Pancreas (tissue), 10 donors: Measurements from ENCODE around the gene FAF1. TPM values are rescaled to one million over a fixed set of nuclear protein-coding genes. Genes with fewer than 3 reads are reported as not detected.
A peak's percentile ranks its signal among the peaks of the same experiment; 100 is the strongest.

Experiments used
- ATAC-seq, 4 donors: fragments of 200-7000 bp; cut with Tn5 transposase; one replicate each; pipeline versions ENCODE4 v1.8.0 to v1.9.1; 2020; ENCODE audit warnings: mild to moderate bottlenecking in 4 of 4, moderate library complexity in 4 of 4
- DNase-seq, 6 donors: peaks; one replicate each; pipeline ENCODE4 v3.0.0-alpha.2; 2020
- FAIRE-seq: peaks from 2 replicates; lab custom pipeline; 2012; peaks lifted over from hg19 to GRCh38; lab: Jason Lieb, UNC
- H3K27ac ChIP-seq, 4 donors: fragments of 200-600 bp; sonication (generic); 1 replicate in 3 of 4; 2 replicates in 1 of 4; pipeline versions ENCODE4 v1.5.0 to v1.8.0; 2020
- H3K27me3 ChIP-seq, 4 donors: fragments of 200-600 bp; one replicate each; pipeline ENCODE4 v1.8.0; 2021
- H3K36me3 ChIP-seq, 3 donors: fragments of 200-600 bp; sonication (generic) in 1 of 3; one replicate each; pipeline versions ENCODE4 v1.5.0 to v1.8.0; 2020 to 2021
- H3K4me1 ChIP-seq, 3 donors: fragments of 200-600 bp; one replicate each; pipeline ENCODE4 v1.8.0; 2021
- H3K4me3 ChIP-seq, 4 donors: fragments of 200-600 bp; sonication (generic) in 2 of 4; one replicate each; pipeline versions ENCODE4 v1.5.0 to v1.8.0; 2020 to 2021
- H3K9me3 ChIP-seq, 4 donors: fragments of 200-600 bp; one replicate each; pipeline ENCODE4 v1.8.0; 2021
- CTCF ChIP-seq, 4 donors: fragments of 200-600 bp; sonication (generic) in 3 of 4; IDR thresholded peaks; one replicate each; pipeline versions ENCODE4 v1.5.0 to v1.8.0; 2021; ENCODE audit warnings: antibody characterized with exemption in 4 of 4
- WGBS, 2 donors: extraction: QIAGEN DNeasy Blood & Tissue Kit; methylation state at CpG; one replicate each; pipeline ENCODE4 v1.1.7; 2013; 5-methylcytosine and 5-hydroxymethylcytosine counted together
- intact Hi-C, 3 donors: fragments of 100-400 bp; cut with DNase I; formaldehyde crosslinking; loops; one replicate each; pipeline versions ENCODE4 v1.11.1 to v1.14.2; 2022
- polyA plus RNA-seq, 2 donors: library from polyadenylated mRNA; stranded (reverse); fragments of 200-250 nt; gene quantifications; one replicate each; pipeline ENCODE4 v1.2.3, GENCODE V29; 2013
- total RNA-seq, 6 donors: library from RNA; stranded (reverse); fragmentation: NEBNext Ultra II Directional in 4 of 6; extraction: Animal tissue kit (Norgen Biotek cat#: 25700) in 4 of 6; gene quantifications; one replicate each; pipeline versions ENCODE4 v1.2.1 to v1.2.4, GENCODE V29; 2021 to 2023
- donor health status: healthy with polysubstance abuse.
- donor health status: DM: no; HTN: no; CAD: no; lungs with moderate emphysema.
- donor health status: DM: no; HTN: no; CAD: no.
- donor health status: control.
- donor health status: control.
- donor health status: Bipolar disorder and iron deficiency.
- donor health status: DM: yes; HTN: yes; CAD: no.
- donor health status: DM: no; HTN: no; CAD: no.
- donor health status: DM: no; HTN: no; CAD: no.
- donor health status: DM: yes; HTN: yes; CAD: no.

The FAF1 gene
- total and polyA plus RNA-seq, 8 donors: 13.9 to 46.6 (median 37.6) TPM

GRCh38 chr1:50427818-50428779 lies 532.0 kb downstream of the FAF1 start:
- Histone ChIP-seq H3K4me1 (peaks cover 0 to 11% (median 4%) of the 10 kb centered on the region in 3 donors), H3K4me3 (no peak overlapping the region), H3K27ac (no peak overlapping the region), H3K9me3 (no peaks in the 10 kb centered on the region), H3K27me3 (peaks cover 16 to 79% (median 22%) of the 10 kb centered on the region in 4 donors), H3K36me3 (no peaks in the 10 kb centered on the region)
- DNase-seq (peak in 1 of 6 donors; percentile 54), ATAC-seq (no peak), FAIRE-seq (no peak)
- TF ChIP-seq CTCF (IDR thresholded peaks at IDR 0.05): no peak
- intact Hi-C loops: no loop called here
- WGBS, 2 donors: 8 to 10% methylated on average over 35 of the region's 35 CpGs

DNA sequence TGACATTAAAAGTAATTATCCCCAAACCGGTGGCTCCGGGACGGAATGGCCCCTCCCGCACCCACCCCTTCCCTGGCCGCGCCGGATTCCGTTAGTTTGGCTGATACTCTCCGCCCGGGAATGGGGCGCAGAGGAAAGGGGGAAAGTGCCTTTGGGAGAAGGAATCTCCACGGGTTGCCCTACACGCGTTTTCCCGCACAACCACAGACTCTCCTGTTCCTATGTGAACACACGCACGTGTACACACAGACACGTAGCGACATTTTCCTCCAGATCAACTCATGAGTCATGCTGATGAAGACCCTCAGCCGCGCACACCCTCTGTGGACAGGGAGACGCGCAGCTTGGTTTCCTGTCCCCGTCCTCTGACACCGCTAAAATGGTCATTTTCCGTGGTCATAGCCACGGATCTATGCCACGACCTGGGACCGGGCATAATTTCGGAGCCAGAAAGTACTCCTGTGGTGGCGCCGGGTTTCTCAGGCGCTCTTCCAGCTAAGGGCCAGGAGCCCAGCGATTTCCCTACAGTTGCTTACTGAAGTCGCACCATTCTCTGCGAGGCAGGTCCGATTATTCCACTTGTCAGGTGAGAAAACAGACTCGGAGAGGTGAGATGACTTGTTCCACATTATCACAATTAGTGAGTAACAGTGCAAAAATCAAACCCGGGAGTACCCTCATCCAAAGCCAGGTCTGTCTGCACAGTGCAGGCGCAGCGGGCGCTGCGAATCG lies 532.8 kb downstream of the FAF1 start:
- no peak overlapping the region for H3K4me3 ChIP-seq
- no peaks in the 10 kb centered on the region for H3K36me3 ChIP-seq
- peaks cover 16 to 86% (median 26%) of the 10 kb centered on the region in 4 donors for H3K27me3 ChIP-seq
- H3K4me1 ChIP-seq: peaks cover 0 to 15% (median 4%) of the 10 kb centered on the region in 3 donors
- WGBS, 2 donors: 6 to 7% methylated on average over 41 to 44 of the region's 44 CpGs
- no peak for TF ChIP-seq CTCF (IDR thresholded peaks at IDR 0.05)
- FAIRE-seq (no peak), ATAC-seq (no peak), DNase-seq (no peak)
- intact Hi-C loops: no loop called here
- H3K9me3 ChIP-seq: no peaks in the 10 kb centered on the region
- H3K27ac ChIP-seq: no peak overlapping the region

GRCh38 chr1:50426702-50427085 lies 533.4 kb downstream of the FAF1 start:
- H3K27me3 ChIP-seq: peaks cover 16 to 87% (median 28%) of the 10 kb centered on the region in 4 donors
- peaks cover 0 to 15% (median 4%) of the 10 kb centered on the region in 3 donors for H3K4me1 ChIP-seq
- no peak overlapping the region for H3K27ac ChIP-seq
- ATAC-seq (no peak), DNase-seq (no peak), FAIRE-seq (no peak)
- H3K36me3 ChIP-seq: no peaks in the 10 kb centered on the region
- intact Hi-C loops: no loop called here
- no peak overlapping the region for H3K4me3 ChIP-seq
- no peaks in the 10 kb centered on the region for H3K9me3 ChIP-seq
- 4 to 5% methylated on average over 28 of the region's 28 CpGs for WGBS, 2 donors
- no peak for TF ChIP-seq CTCF (IDR thresholded peaks at IDR 0.05)

DNA sequence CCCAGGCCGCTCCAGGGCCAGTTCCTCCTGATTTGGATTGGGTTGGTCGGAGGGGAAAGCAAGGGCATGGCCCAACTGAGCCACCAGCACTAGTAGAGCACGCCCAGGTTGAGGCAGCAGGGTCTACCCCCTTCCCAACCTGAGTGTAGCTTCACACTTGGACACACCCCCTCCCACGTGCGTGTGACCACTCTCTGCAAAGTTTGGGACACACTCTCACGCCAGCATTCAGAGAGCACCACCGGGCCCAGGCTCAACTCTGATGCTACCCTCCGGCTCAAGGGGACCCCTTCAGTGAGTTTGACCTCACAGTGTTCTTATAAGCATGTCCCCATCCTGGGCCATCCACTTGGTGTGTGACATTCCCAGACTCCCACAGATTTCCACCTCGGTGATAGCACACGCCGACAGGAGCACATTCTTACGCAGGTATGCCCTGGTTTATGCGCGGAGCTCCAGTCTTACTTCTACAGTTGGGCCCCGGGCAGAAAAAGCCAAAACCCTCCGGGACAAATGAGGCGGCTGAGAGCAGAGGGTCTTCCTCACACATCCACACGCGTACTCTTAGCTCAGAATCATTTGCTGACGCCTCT lies 533.9 kb downstream of the FAF1 start:
- no peak for FAIRE-seq
- no peaks in the 10 kb centered on the region for H3K9me3 ChIP-seq
- TF ChIP-seq CTCF (IDR thresholded peaks at IDR 0.05): no peak
- peaks cover 0 to 15% (median 4%) of the 10 kb centered on the region in 3 donors for H3K4me1 ChIP-seq
- no peak overlapping the region for H3K4me3 ChIP-seq
- WGBS, 2 donors: 16 to 19% methylated on average over 20 of the region's 20 CpGs
- H3K27me3 ChIP-seq: peaks cover 16 to 89% (median 28%) of the 10 kb centered on the region in 4 donors
- intact Hi-C loops: no loop called here
- DNase-seq: no peak
- H3K36me3 ChIP-seq: no peaks in the 10 kb centered on the region
- no peak for ATAC-seq
- no peak overlapping the region for H3K27ac ChIP-seq
